Measurements from ENCODE around the gene ACTN1.

- TF ChIP-seq CTCF (IDR thresholded peaks at IDR 0.05), result no peak
- no peak for TF ChIP-seq POLR2A (IDR thresholded peaks at IDR 0.05)
Observed at GRCh38 chr14:68836082-68836481, 143.0 kb downstream of the ACTN1 start.
